ENCODE measurements around the gene ORAI3.
A peak's percentile ranks its signal among the peaks of the same experiment; 100 is the strongest.

Gene ORAI3

GRCh38 chr16:30964574-30965226 is 15.8 kb downstream of the ORAI3 start:
- no peak for ATAC-seq
- H3K27ac Mint-ChIP-seq = no peak overlapping the region

GRCh38 chr16:30965436-30965835 is 16.6 kb downstream of the ORAI3 start:
- H3K9me3 Mint-ChIP-seq = no peaks in the 10 kb centered on the region
- no peak overlapping the region for H3K4me3 Mint-ChIP-seq
- H3K36me3 Mint-ChIP-seq (ENCODE audit: low read depth) = peaks cover 55% of the 10 kb centered on the region
- no peaks in the 10 kb centered on the region for H3K27me3 Mint-ChIP-seq
- peaks cover under 1% of the 10 kb centered on the region for H3K4me1 Mint-ChIP-seq
- H3K27ac Mint-ChIP-seq = no peak overlapping the region
- DNase-seq (no peak), ATAC-seq (no peak)

More at GRCh38 chr16:30964574-30965226, 15.8 kb downstream of the ORAI3 start:
- peaks cover 7% of the 10 kb centered on the region for H3K4me1 Mint-ChIP-seq
- peaks cover 60% of the 10 kb centered on the region for H3K36me3 Mint-ChIP-seq (ENCODE audit: low read depth)
- no peaks in the 10 kb centered on the region for H3K27me3 Mint-ChIP-seq
- DNase-seq = no peak
- no peak overlapping the region for H3K4me3 Mint-ChIP-seq
- H3K9me3 Mint-ChIP-seq = no peaks in the 10 kb centered on the region

- Mint-ChIP-seq H3K4me3 (no peak overlapping the region), H3K36me3 (ENCODE audit: low read depth) (peaks cover 58% of the 10 kb centered on the region), H3K27me3 (no peaks in the 10 kb centered on the region), H3K9me3 (no peaks in the 10 kb centered on the region), H3K4me1 (no peaks in the 10 kb centered on the region), H3K27ac (no peak overlapping the region)
- ATAC-seq (no peak), DNase-seq (no peak)
Observed at GRCh38 chr16:30966033-30966619, 17.3 kb downstream of the ORAI3 start.

DNA sequence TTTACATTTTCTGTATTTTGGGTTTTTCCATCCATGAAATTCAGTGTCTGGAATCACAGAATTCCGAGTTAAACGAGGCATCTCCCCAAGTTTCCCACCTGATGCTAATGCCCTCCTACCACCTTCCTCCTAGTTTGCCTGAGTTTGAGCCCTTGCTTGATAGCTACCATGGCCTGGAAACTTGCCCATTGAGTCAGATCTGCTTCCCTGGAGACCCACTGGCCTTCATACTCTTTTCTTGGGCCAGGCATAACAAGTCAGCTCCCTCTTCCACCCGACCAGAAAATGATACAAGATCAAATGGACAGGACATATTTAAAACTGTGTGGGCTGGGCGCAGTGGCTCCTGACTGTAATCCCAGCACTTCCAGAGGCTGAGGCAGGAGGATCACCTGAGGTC is 18.9 kb downstream of the ORAI3 start:
- no peaks in the 10 kb centered on the region for H3K4me1 Mint-ChIP-seq
- H3K27ac Mint-ChIP-seq = no peak overlapping the region
- no peaks in the 10 kb centered on the region for H3K27me3 Mint-ChIP-seq
- H3K4me3 Mint-ChIP-seq = no peak overlapping the region
- no peak for ATAC-seq
- no peaks in the 10 kb centered on the region for H3K9me3 Mint-ChIP-seq
- peaks cover 63% of the 10 kb centered on the region for H3K36me3 Mint-ChIP-seq (ENCODE audit: low read depth)
- no peak for DNase-seq

- no peaks in the 10 kb centered on the region for H3K27me3 Mint-ChIP-seq
- H3K9me3 Mint-ChIP-seq = no peaks in the 10 kb centered on the region
- no peak overlapping the region for H3K4me3 Mint-ChIP-seq
- ATAC-seq (no peak), DNase-seq (no peak)
- H3K4me1 Mint-ChIP-seq = no peaks in the 10 kb centered on the region
- H3K27ac Mint-ChIP-seq = no peak overlapping the region
- H3K36me3 Mint-ChIP-seq (ENCODE audit: low read depth) = peaks cover 67% of the 10 kb centered on the region
Observed at GRCh38 chr16:30969246-30969842, 20.5 kb downstream of the ORAI3 start.

GRCh38 chr16:30971298-30971697 is 22.4 kb downstream of the ORAI3 start:
- no peaks in the 10 kb centered on the region for H3K4me1 Mint-ChIP-seq
- DNase-seq (no peak), ATAC-seq (no peak)
- no peak overlapping the region for H3K27ac Mint-ChIP-seq
- H3K4me3 Mint-ChIP-seq = no peak overlapping the region
- H3K27me3 Mint-ChIP-seq = no peaks in the 10 kb centered on the region
- H3K9me3 Mint-ChIP-seq = no peaks in the 10 kb centered on the region
- H3K36me3 Mint-ChIP-seq (ENCODE audit: low read depth) = peaks cover 64% of the 10 kb centered on the region

GRCh38 chr16:30972872-30973271 is 24.0 kb downstream of the ORAI3 start:
- peaks cover 59% of the 10 kb centered on the region for H3K36me3 Mint-ChIP-seq (ENCODE audit: low read depth)
- no peaks in the 10 kb centered on the region for H3K4me1 Mint-ChIP-seq
- H3K9me3 Mint-ChIP-seq = no peaks in the 10 kb centered on the region
- no peaks in the 10 kb centered on the region for H3K27me3 Mint-ChIP-seq
- DNase-seq = no peak
- no peak for ATAC-seq
- no peak overlapping the region for H3K4me3 Mint-ChIP-seq
- H3K27ac Mint-ChIP-seq = no peak overlapping the region

GRCh38 chr16:30974348-30974747 is 25.5 kb downstream of the ORAI3 start:
- Mint-ChIP-seq H3K36me3 (ENCODE audit: low read depth) (peaks cover 57% of the 10 kb centered on the region), H3K27ac (no peak overlapping the region), H3K27me3 (no peaks in the 10 kb centered on the region), H3K4me1 (no peaks in the 10 kb centered on the region), H3K4me3 (no peak overlapping the region), H3K9me3 (no peaks in the 10 kb centered on the region)
- no peak for DNase-seq
- ATAC-seq = no peak

GRCh38 chr16:30976486-30976885 is 27.6 kb downstream of the ORAI3 start:
- ATAC-seq = no peak
- no peaks in the 10 kb centered on the region for H3K9me3 Mint-ChIP-seq
- peaks cover 44% of the 10 kb centered on the region for H3K36me3 Mint-ChIP-seq (ENCODE audit: low read depth)
- no peaks in the 10 kb centered on the region for H3K4me1 Mint-ChIP-seq
- no peaks in the 10 kb centered on the region for H3K27me3 Mint-ChIP-seq
- peak overlapping the region; percentile 1 for H3K27ac Mint-ChIP-seq
- no peak for DNase-seq
- no peak overlapping the region for H3K4me3 Mint-ChIP-seq

- Mint-ChIP-seq H3K9me3 (no peaks in the 10 kb centered on the region), H3K27ac (no peak overlapping the region), H3K36me3 (ENCODE audit: low read depth) (peaks cover 38% of the 10 kb centered on the region), H3K27me3 (no peaks in the 10 kb centered on the region), H3K4me3 (no peak overlapping the region), H3K4me1 (no peaks in the 10 kb centered on the region)
- ATAC-seq = peak; percentile 18
- peak; percentile 26 for DNase-seq
Observed at GRCh38 chr16:30977502-30977901, 28.6 kb downstream of the ORAI3 start.

GRCh38 chr16:30979170-30980022 is 30.5 kb downstream of the ORAI3 start:
- H3K9me3 Mint-ChIP-seq = no peaks in the 10 kb centered on the region
- ATAC-seq (no peak), DNase-seq (no peak)
- peaks cover 20% of the 10 kb centered on the region for H3K36me3 Mint-ChIP-seq (ENCODE audit: low read depth)
- no peaks in the 10 kb centered on the region for H3K4me1 Mint-ChIP-seq
- H3K4me3 Mint-ChIP-seq = no peak overlapping the region
- no peak overlapping the region for H3K27ac Mint-ChIP-seq
- H3K27me3 Mint-ChIP-seq = no peaks in the 10 kb centered on the region

GRCh38 chr16:30980023-30980371 is 31.1 kb downstream of the ORAI3 start:
- no peak for DNase-seq
- Mint-ChIP-seq H3K4me1 (no peaks in the 10 kb centered on the region), H3K27ac (no peak overlapping the region), H3K4me3 (no peak overlapping the region), H3K36me3 (ENCODE audit: low read depth) (peaks cover 19% of the 10 kb centered on the region), H3K27me3 (no peaks in the 10 kb centered on the region), H3K9me3 (no peaks in the 10 kb centered on the region)
- ATAC-seq = no peak

- H3K9me3 Mint-ChIP-seq = no peaks in the 10 kb centered on the region
- no peaks in the 10 kb centered on the region for H3K4me1 Mint-ChIP-seq
- no peak overlapping the region for H3K4me3 Mint-ChIP-seq
- no peak overlapping the region for H3K27ac Mint-ChIP-seq
- DNase-seq = no peak
- H3K36me3 Mint-ChIP-seq (ENCODE audit: low read depth) = peaks cover 19% of the 10 kb centered on the region
- H3K27me3 Mint-ChIP-seq = no peaks in the 10 kb centered on the region
- no peak for ATAC-seq
Observed at GRCh38 chr16:30980434-30980833, 31.6 kb downstream of the ORAI3 start.

GRCh38 chr16:30980959-30981358 is 32.1 kb downstream of the ORAI3 start:
- Mint-ChIP-seq H3K36me3 (ENCODE audit: low read depth) (peaks cover 16% of the 10 kb centered on the region), H3K27ac (peak overlapping the region; percentile 14), H3K27me3 (no peaks in the 10 kb centered on the region), H3K4me1 (no peaks in the 10 kb centered on the region), H3K9me3 (no peaks in the 10 kb centered on the region), H3K4me3 (no peak overlapping the region)
- DNase-seq = no peak
- ATAC-seq = no peak

Measured in activated naive CD8-positive, alpha-beta T cell treated with anti-CD3 and anti-CD28 coated beads, Interleukin-2, amount 50 U/mL, for 24 hours (primary cell).